Body of pancreas (tissue), 4 donors: ENCODE measurements around the gene TP53I13. TPM values are rescaled to one million over a fixed set of nuclear protein-coding genes. Genes with fewer than 3 reads are reported as not detected.

Experiments
- ATAC-seq: fragments of 150-250 bp; one replicate; pipeline ENCODE4 v1.9.1; 2016
- DNase-seq, 4 donors: peaks; one replicate each; pipeline ENCODE4 v3.0.0-alpha.2; 2019
- H3K27ac ChIP-seq, 4 donors: fragments of 200-600 bp; sonication (generic); 1 replicate in 3 of 4; 2 replicates in 1 of 4; pipeline versions ENCODE4 v1.5.1 to v1.6.1; 2016 to 2019; ENCODE audit warnings: mild to moderate bottlenecking in 1 of 4, mixed read lengths in 1 of 4, moderate library complexity in 1 of 4
- H3K27me3 ChIP-seq, 2 donors: fragments of 200-600 bp; sonication (generic); one replicate each; pipeline ENCODE4 v1.6.0; 2016; ENCODE audit warnings: mild to moderate bottlenecking in 1 of 2
- H3K36me3 ChIP-seq, 2 donors: fragments of 200-600 bp; sonication (generic); replicated peaks in 1 of 2; 2 replicates each; pipeline ENCODE4 v1.5.1; 2016; ENCODE audit warnings: low read depth in 2 of 2; ENCODE audit not compliant: insufficient read depth in 1 of 2
- H3K4me1 ChIP-seq: fragments of 200-600 bp; sonication (generic); one replicate; pipeline ENCODE4 v1.6.0; 2016
- H3K4me3 ChIP-seq, 2 donors: fragments of 200-600 bp; sonication (generic); 1 replicate in 1 of 2; 2 replicates in 1 of 2; pipeline ENCODE4 v1.5.1; 2016 to 2019
- H3K9me3 ChIP-seq, 3 donors: fragments of 200-600 bp; sonication (generic); 1 replicate in 2 of 3; 2 replicates in 1 of 3; pipeline ENCODE4 v1.5.1; 2016
- POLR2A ChIP-seq, 3 donors: fragments of 450-650 bp; IDR thresholded peaks; one replicate each; pipeline ENCODE4 v1.6.1; 2016; ENCODE audit warnings: antibody characterized with exemption in 3 of 3, mild to moderate bottlenecking in 2 of 3
- WGBS, 2 donors: methylation state at CpG; one replicate each; pipeline ENCODE4 v1.1.5; 2017; 5-methylcytosine and 5-hydroxymethylcytosine counted together
- intact Hi-C: fragments of 100-400 bp; cut with DNase I; formaldehyde crosslinking; loops from one replicate; pipeline ENCODE4 v1.15.1; 2023
- total RNA-seq, 2 donors: library from RNA; depleted of rRNA; stranded (reverse); fragments of >200 nt; gene quantifications; one replicate each; pipeline ENCODE4 v1.1.0, GENCODE V29; 2016
- TF ChIP-seq, protein P1 (sequence below), 7 experiments: fragments of 450-650 bp in 4 of 7; fragments of 200-600 bp in 3 of 7; sonication (generic) in 3 of 7; IDR thresholded peaks; one replicate each; pipeline ENCODE4 v1.5.1; 2016 to 2019; ENCODE audit warnings: antibody characterized with exemption in 7 of 7

TP53I13 gene
- total RNA-seq, 2 donors from 2014 or later = 56.3 to 62.3 TPM

DNA sequence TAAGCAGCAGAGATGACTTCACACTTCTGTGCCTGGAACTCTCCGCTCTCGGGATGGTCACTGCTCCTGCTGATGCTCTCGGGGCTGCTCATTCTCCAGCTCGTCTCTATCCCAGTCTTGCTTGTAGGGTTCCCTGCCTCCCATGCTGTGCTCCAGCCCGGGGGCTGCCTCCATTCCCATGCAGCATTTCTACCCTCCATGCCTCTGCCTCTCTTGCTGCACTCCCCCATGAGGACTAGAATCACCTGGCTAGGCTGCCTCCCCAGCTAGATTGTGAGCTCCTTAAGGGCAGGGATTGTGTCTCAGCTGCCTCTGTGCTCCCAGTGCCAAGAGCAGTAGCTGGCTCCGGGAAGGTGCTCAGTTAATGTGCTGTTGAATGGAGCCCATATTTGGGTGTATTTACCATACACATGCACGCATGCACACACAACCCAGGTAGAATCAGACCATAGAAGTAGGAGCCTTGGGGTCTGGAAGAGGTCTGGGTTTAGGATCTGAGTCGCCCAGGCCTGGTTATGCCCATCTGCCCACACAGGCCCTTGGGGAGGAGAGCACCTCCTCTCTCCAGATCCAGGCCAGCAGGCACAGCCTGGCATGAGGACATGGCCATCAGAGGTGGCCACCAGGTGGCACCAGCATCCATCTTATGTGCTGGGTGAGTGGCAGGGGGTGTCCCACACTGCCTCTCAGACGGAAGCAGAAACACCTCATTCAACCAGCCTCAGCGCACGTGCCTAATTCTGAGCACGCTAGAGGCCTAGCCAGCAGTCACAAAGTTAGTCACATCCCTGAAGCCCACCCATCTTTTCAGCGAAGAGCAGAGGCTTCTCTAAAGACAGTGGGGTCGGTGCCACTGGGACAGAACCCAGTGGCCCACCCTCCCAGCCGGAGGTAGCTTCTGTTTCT is 11.6 kb downstream of the TP53I13 start:
- Histone ChIP-seq H3K27me3 (no peaks in the 10 kb centered on the region), H3K9me3 (no peaks in the 10 kb centered on the region), H3K4me3 (no peak overlapping the region), H3K36me3 (peaks cover 0 to 3% of the 10 kb centered on the region in 2 donors), H3K4me1 (peaks cover under 1% of the 10 kb centered on the region), H3K27ac (no peak overlapping the region)
- ATAC-seq (peak; percentile 88), DNase-seq (peak; percentile 86 to 93 (median 90))
- no peak for TF ChIP-seq POLR2A (IDR thresholded peaks at IDR 0.05)
- TF ChIP-seq, protein P1, sequence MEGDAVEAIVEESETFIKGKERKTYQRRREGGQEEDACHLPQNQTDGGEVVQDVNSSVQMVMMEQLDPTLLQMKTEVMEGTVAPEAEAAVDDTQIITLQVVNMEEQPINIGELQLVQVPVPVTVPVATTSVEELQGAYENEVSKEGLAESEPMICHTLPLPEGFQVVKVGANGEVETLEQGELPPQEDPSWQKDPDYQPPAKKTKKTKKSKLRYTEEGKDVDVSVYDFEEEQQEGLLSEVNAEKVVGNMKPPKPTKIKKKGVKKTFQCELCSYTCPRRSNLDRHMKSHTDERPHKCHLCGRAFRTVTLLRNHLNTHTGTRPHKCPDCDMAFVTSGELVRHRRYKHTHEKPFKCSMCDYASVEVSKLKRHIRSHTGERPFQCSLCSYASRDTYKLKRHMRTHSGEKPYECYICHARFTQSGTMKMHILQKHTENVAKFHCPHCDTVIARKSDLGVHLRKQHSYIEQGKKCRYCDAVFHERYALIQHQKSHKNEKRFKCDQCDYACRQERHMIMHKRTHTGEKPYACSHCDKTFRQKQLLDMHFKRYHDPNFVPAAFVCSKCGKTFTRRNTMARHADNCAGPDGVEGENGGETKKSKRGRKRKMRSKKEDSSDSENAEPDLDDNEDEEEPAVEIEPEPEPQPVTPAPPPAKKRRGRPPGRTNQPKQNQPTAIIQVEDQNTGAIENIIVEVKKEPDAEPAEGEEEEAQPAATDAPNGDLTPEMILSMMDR (IDR thresholded peaks at IDR 0.05) = peak; percentile 76 to 95 (median 93)
- intact Hi-C loops = no loop called here
- WGBS, 2 donors = 55 to 60% methylated on average over 15 of the region's 15 CpGs

DNA sequence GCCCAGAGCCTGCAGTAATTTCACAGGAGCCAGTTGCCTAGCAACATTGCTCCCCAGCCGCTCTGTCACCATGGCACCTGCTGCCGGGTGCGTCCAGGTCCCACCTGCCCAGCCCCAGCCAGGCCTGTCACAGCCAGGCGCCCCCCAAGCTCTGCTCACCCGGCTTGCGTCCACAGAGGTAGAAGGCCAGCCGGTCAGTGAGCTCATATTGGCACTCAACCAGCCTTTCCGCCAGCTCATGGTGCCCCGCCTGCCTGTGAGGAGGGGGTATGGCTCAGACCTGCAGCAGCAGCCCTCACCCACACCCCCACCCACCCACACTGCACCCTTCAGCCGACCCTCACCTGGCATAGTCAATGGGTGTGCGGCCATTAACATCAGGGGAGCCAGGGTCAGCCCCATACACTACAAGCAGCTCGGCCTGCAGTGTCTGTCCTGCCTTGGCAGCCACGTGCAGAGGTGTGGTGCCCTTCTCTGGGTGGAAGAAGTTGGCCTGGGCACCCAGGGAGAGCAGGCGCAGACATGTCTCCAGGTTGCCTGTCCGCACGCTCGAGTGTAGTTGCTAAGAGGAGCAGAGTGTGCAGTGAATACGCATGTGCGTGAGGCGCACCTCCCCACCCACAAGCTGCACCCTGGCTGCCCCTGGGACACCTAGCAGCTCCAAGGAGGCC is 13.2 kb downstream of the TP53I13 start:
- Histone ChIP-seq H3K4me1 (no peaks in the 10 kb centered on the region), H3K4me3 (no peak overlapping the region), H3K9me3 (no peaks in the 10 kb centered on the region), H3K36me3 (no peaks in the 10 kb centered on the region), H3K27ac (no peak overlapping the region), H3K27me3 (no peaks in the 10 kb centered on the region)
- TF ChIP-seq POLR2A (IDR thresholded peaks at IDR 0.05) = no peak
- TF ChIP-seq, protein P1 (IDR thresholded peaks at IDR 0.05) = no peak
- WGBS, 2 donors = 82 to 98% methylated on average over 8 to 20 of the region's 20 CpGs
- ATAC-seq (no peak), DNase-seq (peak in 2 of 4 donors; percentile 7 to 14)
- intact Hi-C loops = no loop called here

DNA sequence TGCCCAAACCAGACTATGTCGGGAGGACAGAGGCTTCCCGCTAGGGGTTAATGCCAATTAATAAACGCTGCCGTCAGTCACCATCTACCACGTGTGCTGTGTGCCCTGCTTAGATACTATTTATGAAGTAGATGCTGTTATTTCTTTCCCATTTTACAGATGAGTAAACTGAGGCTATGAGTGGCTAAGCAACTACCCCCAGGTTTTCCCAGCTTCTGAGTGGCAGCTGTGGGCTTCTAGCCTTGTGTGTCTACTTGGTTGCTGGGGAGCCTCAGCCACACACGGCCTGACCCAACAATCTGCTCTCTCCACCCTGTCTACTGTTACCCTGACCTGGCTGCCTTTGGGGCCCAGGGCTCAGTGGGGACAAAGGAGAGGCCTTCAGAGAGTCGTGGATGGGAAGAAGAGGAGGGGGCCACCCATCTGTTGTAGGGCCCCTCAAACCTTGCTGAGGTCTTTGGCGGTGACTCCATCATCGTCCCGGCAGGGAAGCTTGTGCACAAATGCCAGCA is 13.8 kb downstream of the TP53I13 start:
- DNase-seq (no peak), ATAC-seq (no peak)
- peaks cover 3% of the 10 kb centered on the region for H3K4me1 ChIP-seq
- no peak overlapping the region for H3K27ac ChIP-seq
- H3K4me3 ChIP-seq = no peak overlapping the region
- TF ChIP-seq, protein P1 (IDR thresholded peaks at IDR 0.05) = no peak
- no peak for TF ChIP-seq POLR2A (IDR thresholded peaks at IDR 0.05)
- H3K9me3 ChIP-seq = no peaks in the 10 kb centered on the region
- intact Hi-C loops = no loop called here
- no peaks in the 10 kb centered on the region for H3K27me3 ChIP-seq
- 74 to 89% methylated on average over 7 to 10 of the region's 10 CpGs for WGBS, 2 donors
- H3K36me3 ChIP-seq = no peaks in the 10 kb centered on the region

DNA sequence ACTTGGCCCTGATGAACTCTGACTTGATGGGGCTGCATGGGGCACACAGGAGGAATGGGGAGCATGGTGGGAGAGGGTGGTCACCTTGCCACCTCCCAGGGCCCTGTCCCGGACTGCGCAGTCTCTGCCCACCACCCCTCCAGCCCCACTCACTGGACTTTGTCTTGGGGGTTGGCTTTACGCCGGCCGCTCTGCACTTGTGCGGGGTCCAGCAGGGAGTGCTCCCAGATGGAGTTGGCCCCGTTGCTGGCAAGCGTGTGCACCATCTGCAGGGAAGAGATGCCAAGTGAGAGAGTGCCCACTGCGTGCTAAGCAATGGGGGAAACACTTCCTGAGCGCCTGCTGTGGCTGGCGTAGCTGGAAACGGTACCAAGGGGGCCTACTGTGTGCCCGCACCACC is 14.3 kb downstream of the TP53I13 start:
- Histone ChIP-seq H3K9me3 (no peaks in the 10 kb centered on the region), H3K27ac (no peak overlapping the region), H3K36me3 (no peaks in the 10 kb centered on the region), H3K4me1 (peaks cover 7% of the 10 kb centered on the region), H3K27me3 (no peaks in the 10 kb centered on the region), H3K4me3 (no peak overlapping the region)
- intact Hi-C loops = no loop called here
- no peak for TF ChIP-seq POLR2A (IDR thresholded peaks at IDR 0.05)
- TF ChIP-seq, protein P1 (IDR thresholded peaks at IDR 0.05) = no peak
- ATAC-seq = no peak
- 87 to 90% methylated on average over 6 to 13 of the region's 13 CpGs for WGBS, 2 donors
- DNase-seq = no peak
